IMR-90 (cell line): ENCODE results near the gene E2F4. TPM values are rescaled to one million over a fixed set of nuclear protein-coding genes. Genes with fewer than 3 reads are reported as not detected.

ENCODE experiments used
- ATAC-seq: fragments of 200-7000 bp; cut with Tn5 transposase; 2 replicates; pipeline ENCODE4 v1.9.1; 2020; ENCODE audit warnings: low read depth, mild to moderate bottlenecking, moderate library complexity
- BruUV-seq: library from RNA; stranded (reverse); fragments of 400-500 nt; replicated peaks from 2 replicates; lab custom pipeline; 2021; lab: Mats Ljungman, UMichigan
- CTCF ChIA-PET: fragments of 300-600 bp; formaldehyde crosslinking; extraction: SDS; loops from one replicate; lab custom pipeline; 2021; ENCODE audit warnings: antibody characterized with exemption; lab: Yijun Ruan, JAX
- POLR2A ChIA-PET: fragments of 300-600 bp; sonication (Branson Sonifier 250); formaldehyde crosslinking; loops from one replicate; lab custom pipeline; 2022; ENCODE audit warnings: antibody characterized with exemption; ENCODE audit not compliant: unreplicated experiment; lab: Charles Lee
- DNase-seq: peaks from one replicate; pipeline ENCODE4 v3.0.0; 2013
- H2AFZ ChIP-seq: replicated peaks from 2 replicates; pipeline ENCODE3; 2013; ENCODE audit warnings: low read length, mild to moderate bottlenecking; ENCODE audit not compliant: poor library complexity
- H2AK5ac ChIP-seq: 2 replicates; pipeline ENCODE4 v1.6.1; 2013; ENCODE audit warnings: low read depth, low read length, inconsistent platforms
- H2AK9ac ChIP-seq: replicated peaks from 2 replicates; pipeline ENCODE3; 2013; ENCODE audit warnings: mild to moderate bottlenecking, low read depth, low read length, moderate library complexity; ENCODE audit not compliant: poor library complexity
- H2BK120ac ChIP-seq: 2 replicates; pipeline ENCODE4 v1.6.1; 2013; ENCODE audit warnings: low read depth, low read length, inconsistent platforms
- H2BK15ac ChIP-seq: 3 replicates; pipeline ENCODE4 v1.6.1; 2013; ENCODE audit warnings: low read depth, low read length, inconsistent platforms
- H2BK20ac ChIP-seq: 2 replicates; pipeline ENCODE4 v1.6.1; 2013; ENCODE audit warnings: low read depth, mild to moderate bottlenecking, inconsistent platforms, low read length, moderate library complexity
- H2BK5ac ChIP-seq: 2 replicates; pipeline ENCODE4 v1.6.1; 2013; ENCODE audit warnings: mild to moderate bottlenecking, low read depth, low read length, inconsistent platforms; ENCODE audit not compliant: poor library complexity, severe bottlenecking
- H3K14ac ChIP-seq: replicated peaks from 2 replicates; pipeline ENCODE4 v1.6.1; 2013; ENCODE audit warnings: low read depth, low read length, inconsistent platforms
- H3K18ac ChIP-seq: 2 replicates; pipeline ENCODE4 v1.6.1; 2013; ENCODE audit warnings: low read depth, low read length, control low read depth
- H3K23ac ChIP-seq: 2 replicates; pipeline ENCODE4 v1.6.1; 2013; ENCODE audit warnings: low read depth, low read length, inconsistent platforms
- H3K27ac ChIP-seq: 2 replicates; pipeline ENCODE4 v1.5.1; 2013; ENCODE audit warnings: mild to moderate bottlenecking, control low read depth, low read length; ENCODE audit not compliant: insufficient read depth
- H3K27me3 ChIP-seq: 2 replicates; pipeline ENCODE4 v1.6.1; 2013; ENCODE audit warnings: low read length; ENCODE audit not compliant: control insufficient read depth, insufficient read depth
- H3K36me3 ChIP-seq: 2 replicates; pipeline ENCODE4 v1.6.1; 2013; ENCODE audit warnings: low read length, mixed read lengths; ENCODE audit not compliant: control insufficient read depth, insufficient read depth
- H3K4ac ChIP-seq: 2 replicates; pipeline ENCODE4 v1.6.1; 2013; ENCODE audit warnings: low read depth, low read length, inconsistent platforms
- H3K4me1 ChIP-seq: 2 replicates; pipeline ENCODE4 v1.6.1; 2013; ENCODE audit warnings: low read length, mixed read lengths; ENCODE audit not compliant: control insufficient read depth, insufficient read depth
- H3K4me2 ChIP-seq: 2 replicates; pipeline ENCODE4 v1.6.1; 2013; ENCODE audit warnings: low read depth, mild to moderate bottlenecking, control low read depth, low read length, moderate library complexity
- H3K4me3 ChIP-seq: 2 replicates; pipeline ENCODE4 v1.5.1; 2013; ENCODE audit warnings: low read depth, mild to moderate bottlenecking, control low read depth, low read length, moderate library complexity; ENCODE audit not compliant: insufficient read depth
- H3K56ac ChIP-seq: 2 replicates; pipeline ENCODE4 v1.6.1; 2013; ENCODE audit warnings: low read length, inconsistent platforms; ENCODE audit not compliant: insufficient read depth; ENCODE audit errors: extremely low read depth
- H3K79me1 ChIP-seq, 2 experiments: 2 replicates each; pipeline ENCODE4 v1.6.1; 2013; ENCODE audit warnings: low read length in 2 of 2, inconsistent platforms in 1 of 2, low read depth in 1 of 2
- H3K9ac ChIP-seq: 2 replicates; pipeline ENCODE4 v1.6.1; 2013; ENCODE audit warnings: low read depth, low read length, control low read depth
- H3K9me1 ChIP-seq: 2 replicates; pipeline ENCODE4 v1.6.1; 2013; ENCODE audit warnings: low read length, inconsistent platforms; ENCODE audit not compliant: insufficient read depth
- H3K9me3 ChIP-seq: 2 replicates; pipeline ENCODE4 v1.6.1; 2013; ENCODE audit warnings: low read length; ENCODE audit not compliant: control insufficient read depth, insufficient read depth
- H4K20me1 ChIP-seq: 2 replicates; pipeline ENCODE4 v1.6.1; 2013; ENCODE audit warnings: low read length, inconsistent platforms; ENCODE audit not compliant: insufficient read depth
- H4K5ac ChIP-seq: 2 replicates; pipeline ENCODE4 v1.6.1; 2013; ENCODE audit warnings: mild to moderate bottlenecking, low read depth, low read length, control low read depth
- H4K8ac ChIP-seq, 2 experiments: 2 replicates each; pipeline ENCODE4 v1.6.1; 2013; ENCODE audit warnings: low read depth in 2 of 2, low read length in 2 of 2, control low read depth in 1 of 2, inconsistent platforms in 1 of 2
- H4K91ac ChIP-seq: 2 replicates; pipeline ENCODE4 v1.6.1; 2013; ENCODE audit warnings: low read depth, low read length, inconsistent platforms; ENCODE audit not compliant: insufficient read depth
- BHLHE40 ChIP-seq: fragments of 150-350 bp; IDR thresholded peaks from 2 replicates; pipeline ENCODE4 v1.6.1; 2016; ENCODE audit warnings: mild to moderate bottlenecking, low read depth, low read length
- CEBPB ChIP-seq: IDR thresholded peaks from 2 replicates; pipeline ENCODE4 v1.6.1; 2012; ENCODE audit warnings: low read depth, low read length, improper control_type of control experiment
- CHD1 ChIP-seq: IDR thresholded peaks from 2 replicates; pipeline ENCODE4 v1.6.1; 2012; ENCODE audit warnings: low read depth, low read length, improper control_type of control experiment
- FOS ChIP-seq: fragments of 150-350 bp; IDR thresholded peaks from 2 replicates; pipeline ENCODE4 v1.6.1; 2016; ENCODE audit warnings: low read depth, low read length
- MAFK ChIP-seq: IDR thresholded peaks from 2 replicates; pipeline ENCODE4 v1.6.1; 2012; ENCODE audit warnings: low read depth, low read length, improper control_type of control experiment
- MAZ ChIP-seq: IDR thresholded peaks from 2 replicates; pipeline ENCODE4 v1.6.1; 2012; ENCODE audit warnings: low read depth, mild to moderate bottlenecking, low read length, improper control_type of control experiment, moderate library complexity, borderline replicate concordance
- MXI1 ChIP-seq: IDR thresholded peaks from 2 replicates; pipeline ENCODE4 v1.6.1; 2012; ENCODE audit warnings: low read depth, mild to moderate bottlenecking, low read length, moderate library complexity, borderline replicate concordance
- NFE2L2 ChIP-seq: fragments of 150-350 bp; IDR thresholded peaks from 2 replicates; pipeline ENCODE4 v1.6.1; 2016; ENCODE audit warnings: low read depth, mild to moderate bottlenecking, low read length
- POLR2A ChIP-seq: IDR thresholded peaks from 2 replicates; pipeline ENCODE4 v1.6.1; 2012; ENCODE audit warnings: mild to moderate bottlenecking, low read depth, low read length
- RAD21 ChIP-seq: IDR thresholded peaks from 2 replicates; pipeline ENCODE4 v1.6.1; 2012; ENCODE audit warnings: low read length, improper control_type of control experiment
- RCOR1 ChIP-seq: IDR thresholded peaks from 2 replicates; pipeline ENCODE4 v1.6.1; 2012; ENCODE audit warnings: mild to moderate bottlenecking, low read length, improper control_type of control experiment; ENCODE audit not compliant: insufficient replicate concordance
- SMC3 ChIP-seq: fragments of 150-350 bp; IDR thresholded peaks from 2 replicates; pipeline ENCODE4 v1.6.1; 2016; ENCODE audit warnings: low read depth, mild to moderate bottlenecking, antibody characterized with exemption, low read length, moderate library complexity
- WGBS, 2 experiments: methylation state at CpG; one replicate each; pipeline versions ENCODE4 v1.1.5 to v1.1.7; 2013; ENCODE audit warnings: missing lambda C conversion rate in 2 of 2; ENCODE audit not compliant: insufficient read length in 1 of 2; ENCODE audit errors: extremely low coverage in 2 of 2; 5-methylcytosine and 5-hydroxymethylcytosine counted together
- dilution Hi-C: fragments of 300-500 bp; cut with HindIII; formaldehyde crosslinking; loops from one replicate; pipeline ENCODE4 v1.14.3; 2018; ENCODE audit warnings: low sequenced_read_pairs; ENCODE audit not compliant: unreplicated experiment
- in situ Hi-C: fragments of 300-500 bp; cut with MboI; formaldehyde crosslinking; loops from 3 replicates; pipeline ENCODE4 v1.14.3; 2019; ENCODE audit warnings: low sequenced_read_pairs, inconsistent platforms, mixed read lengths
- intact Hi-C: fragments of 100-400 bp; cut with micrococcal nuclease; formaldehyde crosslinking; loops from 2 replicates; pipeline ENCODE4 v1.10.0; 2022
- polyA plus RNA-seq, 3 experiments: library from polyadenylated mRNA; depleted of rRNA; stranded (reverse); fragments of >200 nt; gene quantifications; 2 replicates each; pipeline ENCODE4 v1.2.3, GENCODE V29; 2012; ENCODE audit warnings: low replicate concordance in 1 of 3
- total RNA-seq: library from RNA; depleted of rRNA; stranded (reverse); fragments of >200 nt; gene quantifications from 2 replicates; pipeline ENCODE4 v1.2.3, GENCODE V29; 2012
- TF ChIP-seq, protein P1 (sequence below): conservative IDR thresholded peaks from 2 replicates; pipeline ENCODE4 v1.5.1; 2012; ENCODE audit warnings: mild to moderate bottlenecking, low read depth, low read length, improper control_type of control experiment
- TF ChIP-seq, protein P2 (sequence below): fragments of 150-350 bp; IDR thresholded peaks from 2 replicates; pipeline ENCODE4 v1.6.1; 2016; ENCODE audit warnings: low read depth, mild to moderate bottlenecking, low read length, moderate library complexity, borderline replicate concordance

E2F4 gene
- total and polyA plus RNA-seq, 2 of the 4 experiments (the other 2 are of a cell fraction) = 63.4 to 103 TPM

DNA sequence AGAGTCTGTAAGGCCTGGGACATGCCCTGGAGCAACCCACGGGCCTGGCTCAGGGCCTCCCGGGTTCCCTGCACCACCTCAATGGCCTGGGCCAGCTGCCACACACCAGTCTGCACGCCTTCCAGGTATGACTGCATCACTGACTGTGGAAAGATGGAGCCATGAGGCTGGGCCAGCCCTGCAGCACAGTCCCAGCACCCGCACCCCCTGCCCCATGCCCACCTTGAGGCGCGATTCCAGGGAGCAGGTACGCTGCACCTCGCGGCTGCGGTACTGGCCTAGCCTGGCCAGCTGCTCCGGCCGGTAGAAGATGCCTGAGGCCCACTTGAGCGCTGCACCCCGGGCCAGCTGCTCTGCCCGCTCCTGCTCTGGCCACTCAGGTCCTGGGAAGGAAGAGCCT, 3.2 kb upstream of the E2F4 start:
- no peak for DNase-seq
- Histone ChIP-seq H3K56ac (no peak overlapping the region), H3K9ac (no peak overlapping the region), H3K18ac (no peak overlapping the region), H3K4ac (no peak overlapping the region), H3K27ac (no peak overlapping the region), H4K20me1 (peaks cover 18% of the 10 kb centered on the region), H2BK120ac (no peak overlapping the region), H4K8ac (no peak overlapping the region), H3K9me1 (peaks cover 26% of the 10 kb centered on the region), H2AK9ac (no peak overlapping the region), H3K36me3 (peaks cover 4% of the 10 kb centered on the region), H3K4me1 (peaks cover 21% of the 10 kb centered on the region), H3K79me1 (peaks cover 14 to 23% of the 10 kb centered on the region in 2 experiments), H3K27me3 (no peaks in the 10 kb centered on the region), H3K4me2 (no peak overlapping the region), H2AK5ac (no peak overlapping the region), H4K91ac (no peak overlapping the region), H3K4me3 (no peak overlapping the region), H3K14ac (no peak overlapping the region), H2AFZ (no peak overlapping the region), H2BK15ac (no peak overlapping the region), H4K5ac (no peak overlapping the region), H3K9me3 (no peaks in the 10 kb centered on the region), H2BK5ac (no peak overlapping the region), H2BK20ac (no peak overlapping the region), H3K23ac (no peak overlapping the region)
- TF ChIP-seq RCOR1 (no peak), CEBPB (no peak), FOS (no peak), MAFK (no peak), MAZ (no peak), CHD1 (no peak), MXI1 (no peak), POLR2A (no peak), BHLHE40 (no peak), NFE2L2 (no peak), RAD21 (no peak), SMC3 (no peak)
- TF ChIP-seq, protein P1, sequence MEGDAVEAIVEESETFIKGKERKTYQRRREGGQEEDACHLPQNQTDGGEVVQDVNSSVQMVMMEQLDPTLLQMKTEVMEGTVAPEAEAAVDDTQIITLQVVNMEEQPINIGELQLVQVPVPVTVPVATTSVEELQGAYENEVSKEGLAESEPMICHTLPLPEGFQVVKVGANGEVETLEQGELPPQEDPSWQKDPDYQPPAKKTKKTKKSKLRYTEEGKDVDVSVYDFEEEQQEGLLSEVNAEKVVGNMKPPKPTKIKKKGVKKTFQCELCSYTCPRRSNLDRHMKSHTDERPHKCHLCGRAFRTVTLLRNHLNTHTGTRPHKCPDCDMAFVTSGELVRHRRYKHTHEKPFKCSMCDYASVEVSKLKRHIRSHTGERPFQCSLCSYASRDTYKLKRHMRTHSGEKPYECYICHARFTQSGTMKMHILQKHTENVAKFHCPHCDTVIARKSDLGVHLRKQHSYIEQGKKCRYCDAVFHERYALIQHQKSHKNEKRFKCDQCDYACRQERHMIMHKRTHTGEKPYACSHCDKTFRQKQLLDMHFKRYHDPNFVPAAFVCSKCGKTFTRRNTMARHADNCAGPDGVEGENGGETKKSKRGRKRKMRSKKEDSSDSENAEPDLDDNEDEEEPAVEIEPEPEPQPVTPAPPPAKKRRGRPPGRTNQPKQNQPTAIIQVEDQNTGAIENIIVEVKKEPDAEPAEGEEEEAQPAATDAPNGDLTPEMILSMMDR = no peak
- TF ChIP-seq, protein P2, sequence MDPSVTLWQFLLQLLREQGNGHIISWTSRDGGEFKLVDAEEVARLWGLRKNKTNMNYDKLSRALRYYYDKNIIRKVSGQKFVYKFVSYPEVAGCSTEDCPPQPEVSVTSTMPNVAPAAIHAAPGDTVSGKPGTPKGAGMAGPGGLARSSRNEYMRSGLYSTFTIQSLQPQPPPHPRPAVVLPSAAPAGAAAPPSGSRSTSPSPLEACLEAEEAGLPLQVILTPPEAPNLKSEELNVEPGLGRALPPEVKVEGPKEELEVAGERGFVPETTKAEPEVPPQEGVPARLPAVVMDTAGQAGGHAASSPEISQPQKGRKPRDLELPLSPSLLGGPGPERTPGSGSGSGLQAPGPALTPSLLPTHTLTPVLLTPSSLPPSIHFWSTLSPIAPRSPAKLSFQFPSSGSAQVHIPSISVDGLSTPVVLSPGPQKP = no peak
- dilution Hi-C loops = no loop called here
- ChIA-PET POLR2A (no interaction called here), CTCF (no interaction called here)
- intact Hi-C loops = loop anchor here (10.0 kb wide), 1 partner anchor 174 kb away; no protein-coding TSS in a partner anchor
- no peak for ATAC-seq
- 74% methylated on average over 3 of the region's 15 CpGs; no CpG with 5 or more reads in 1 of the 2 experiments for WGBS, 2 experiments
- in situ Hi-C loops = no loop called here
- no TSS peak for BruUV-seq
